ENCODE measurements around the gene RPL23. TPM values are rescaled to one million over a fixed set of nuclear protein-coding genes. Genes with fewer than 3 reads are reported as not detected.

RPL23 gene
- total and polyA plus RNA-seq, 2 experiments from 2014 or later = 516 to 1,221 TPM

- in situ Hi-C loops (cut with MboI) = no loop called here
- peak overlapping the region; percentile 99 for H3K9ac ChIP-seq
- H3K4me3 ChIP-seq = peak overlapping the region; percentile 100
- H3K27ac ChIP-seq = peak overlapping the region; percentile 96; the same call in 1 of the 2 replicates
- H3K9me3 ChIP-seq (ENCODE audit: low read depth) = no peaks in the 10 kb centered on the region
- no peak overlapping the region for H2AFZ ChIP-seq
- H3K79me2 ChIP-seq (ENCODE audit: insufficient read depth) = peaks cover 78% of the 10 kb centered on the region
- no peaks in the 10 kb centered on the region for H3K27me3 ChIP-seq (replicated peaks; ENCODE audit: insufficient read depth)
- no peaks in the 10 kb centered on the region for H3K9me2 ChIP-seq (ENCODE audit: insufficient read depth)
- peaks cover 39% of the 10 kb centered on the region for H3F3A ChIP-seq (ENCODE audit: insufficient read depth)
- H3K36me3 ChIP-seq (ENCODE audit: low read depth) = peaks cover under 1% of the 10 kb centered on the region; the same call in 1 of the 2 replicates
- H3K4me1 ChIP-seq (ENCODE audit: insufficient read depth) = peaks cover 59% of the 10 kb centered on the region
- H4K20me1 ChIP-seq (ENCODE audit: insufficient read depth) = peaks cover 24% of the 10 kb centered on the region
- 36 to 42% methylated on average over 9 of the region's 9 CpGs for WGBS, 2 experiments (ENCODE audit: low coverage in 1 of 2, low lambda C conversion rate in 2 of 2, missing lambda C conversion rate in 2 of 2)
- H3K4me2 ChIP-seq (ENCODE audit: unreplicated experiment) = peak overlapping the region; percentile 98
- no peak for TF ChIP-seq EZH2phosphoT487 (IDR thresholded peaks at IDR 0.05; ENCODE audit: insufficient read depth, low read depth)
- no peak for TF ChIP-seq EZH2 (IDR thresholded peaks at IDR 0.05; ENCODE audit: insufficient read depth, poor library complexity, severe bottlenecking)
- DNase-seq = peak; percentile 34
Measured at GRCh38 chr17:38872671-38873385, 19.3 kb upstream of the RPL23 start.

DNA sequence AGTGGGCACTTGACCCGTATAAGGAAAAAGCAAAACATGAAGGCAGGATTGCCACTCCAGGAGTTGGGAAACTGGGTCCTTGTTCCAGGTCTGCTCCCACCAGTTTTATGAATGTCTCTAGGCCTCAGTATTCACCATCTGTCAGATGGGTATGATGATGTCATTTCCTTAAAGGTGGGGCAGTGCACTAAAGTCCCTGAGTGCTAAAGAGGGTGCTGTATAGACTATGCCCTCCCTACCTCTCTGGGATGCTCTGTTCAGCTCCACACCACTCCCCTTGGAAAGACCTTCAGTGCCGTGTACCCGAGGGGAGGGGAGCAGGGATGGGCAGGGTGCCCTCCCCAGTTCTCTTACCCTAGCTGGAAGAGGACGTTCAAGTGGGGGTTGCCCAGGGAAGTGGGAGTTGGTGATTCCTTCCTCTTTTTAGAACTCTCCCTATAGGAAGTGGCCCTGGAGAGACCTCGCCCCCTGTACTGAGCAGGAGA, 18.5 kb upstream of the RPL23 start:
- H3K27ac ChIP-seq = peak overlapping the region; percentile 96

DNA sequence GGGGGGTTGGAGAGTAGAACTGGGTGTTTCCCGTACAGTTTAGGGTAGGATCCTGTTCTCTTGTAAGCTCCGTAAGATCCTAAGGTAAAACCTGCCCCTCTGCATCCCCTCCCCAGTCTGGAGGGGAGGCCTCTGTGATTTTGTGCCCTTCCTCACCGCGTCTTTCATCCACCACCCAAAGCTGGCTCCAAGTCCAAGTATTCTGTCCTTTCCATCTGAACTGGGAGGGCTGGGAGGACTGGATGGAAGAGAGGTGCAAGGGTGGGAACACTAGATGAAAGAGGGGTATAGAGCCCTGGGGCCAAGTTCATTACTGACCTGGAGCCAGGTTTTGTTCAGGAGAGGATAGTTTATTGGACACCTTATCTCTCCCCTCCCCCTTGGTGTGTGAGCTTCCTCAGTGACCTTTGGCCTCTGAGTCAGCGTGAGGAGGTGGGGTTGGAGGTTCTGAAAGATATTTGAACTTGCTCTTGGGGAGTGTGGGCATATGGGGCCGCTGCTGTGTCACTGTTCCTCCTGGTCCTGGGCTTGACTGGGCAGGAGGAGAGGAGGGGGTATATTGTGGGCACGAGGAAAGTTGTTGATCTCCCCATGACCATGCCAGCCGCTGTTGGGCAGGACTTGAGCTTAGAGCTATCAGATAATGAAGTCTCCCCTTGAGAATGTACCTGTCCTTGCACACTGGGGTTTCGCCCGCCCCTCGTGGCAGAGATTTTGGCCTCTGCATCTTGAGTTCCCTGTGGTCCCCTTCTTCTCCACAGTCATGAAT, 17.9 kb upstream of the RPL23 start:
- H4K20me1 ChIP-seq (ENCODE audit: insufficient read depth) = peaks cover 24% of the 10 kb centered on the region
- peak; percentile 88 for DNase-seq
- H2AFZ ChIP-seq = no peak overlapping the region
- H3K9me2 ChIP-seq (ENCODE audit: insufficient read depth) = no peaks in the 10 kb centered on the region
- WGBS, 2 experiments (ENCODE audit: low coverage in 1 of 2, low lambda C conversion rate in 2 of 2, missing lambda C conversion rate in 2 of 2) = 19 to 22% methylated on average over 11 of the region's 11 CpGs
- H3K9me3 ChIP-seq (ENCODE audit: low read depth) = no peaks in the 10 kb centered on the region
- peaks cover 56% of the 10 kb centered on the region for H3K4me1 ChIP-seq (ENCODE audit: insufficient read depth)
- no peak for TF ChIP-seq EZH2phosphoT487 (IDR thresholded peaks at IDR 0.05; ENCODE audit: insufficient read depth, low read depth)
- TF ChIP-seq EZH2 (IDR thresholded peaks at IDR 0.05; ENCODE audit: insufficient read depth, poor library complexity, severe bottlenecking) = no peak
- H3K4me3 ChIP-seq = peak overlapping the region; percentile 100
- H3K27me3 ChIP-seq (replicated peaks; ENCODE audit: insufficient read depth) = no peaks in the 10 kb centered on the region
- in situ Hi-C loops (cut with MboI) = no loop called here
- H3K79me2 ChIP-seq (ENCODE audit: insufficient read depth) = peaks cover 64% of the 10 kb centered on the region
- H3K9ac ChIP-seq = peak overlapping the region; percentile 99
- peak overlapping the region; percentile 96 for H3K27ac ChIP-seq
- H3F3A ChIP-seq (ENCODE audit: insufficient read depth) = peaks cover 38% of the 10 kb centered on the region
- H3K4me2 ChIP-seq (ENCODE audit: unreplicated experiment) = peak overlapping the region; percentile 98
- H3K36me3 ChIP-seq (ENCODE audit: low read depth) = no peaks in the 10 kb centered on the region; the same call in 1 of the 2 replicates

More for the DNA sequence above, 18.5 kb upstream of the RPL23 start:
- peaks cover 70% of the 10 kb centered on the region for H3K79me2 ChIP-seq (ENCODE audit: insufficient read depth)
- no peaks in the 10 kb centered on the region; the same call in 1 of the 2 replicates for H3K36me3 ChIP-seq (ENCODE audit: low read depth)
- peak overlapping the region; percentile 99 for H3K9ac ChIP-seq
- H3K4me1 ChIP-seq (ENCODE audit: insufficient read depth) = peaks cover 56% of the 10 kb centered on the region
- peaks cover 24% of the 10 kb centered on the region for H4K20me1 ChIP-seq (ENCODE audit: insufficient read depth)
- H3K4me2 ChIP-seq (ENCODE audit: unreplicated experiment) = peak overlapping the region; percentile 98
- in situ Hi-C loops (cut with MboI) = no loop called here
- H3K9me3 ChIP-seq (ENCODE audit: low read depth) = no peaks in the 10 kb centered on the region
- WGBS, 2 experiments (ENCODE audit: low coverage in 1 of 2, low lambda C conversion rate in 2 of 2, missing lambda C conversion rate in 2 of 2) = 14 to 19% methylated on average over 4 to 5 of the region's 5 CpGs
- no peaks in the 10 kb centered on the region for H3K9me2 ChIP-seq (ENCODE audit: insufficient read depth)
- no peak for DNase-seq
- peak overlapping the region; percentile 100 for H3K4me3 ChIP-seq
- H3F3A ChIP-seq (ENCODE audit: insufficient read depth) = peaks cover 38% of the 10 kb centered on the region
- no peak overlapping the region for H2AFZ ChIP-seq
- H3K27me3 ChIP-seq (replicated peaks; ENCODE audit: insufficient read depth) = no peaks in the 10 kb centered on the region
- no peak for TF ChIP-seq EZH2phosphoT487 (IDR thresholded peaks at IDR 0.05; ENCODE audit: insufficient read depth, low read depth)
- no peak for TF ChIP-seq EZH2 (IDR thresholded peaks at IDR 0.05; ENCODE audit: insufficient read depth, poor library complexity, severe bottlenecking)

Measured in GM23248 (cell line).